H9 (cell line): ENCODE measurements around the gene MSRB1. TPM values are rescaled to one million over a fixed set of nuclear protein-coding genes. Genes with fewer than 3 reads are reported as not detected.

Experiments
- DNase-seq: peaks from one replicate; pipeline ENCODE4 v3.0.0-alpha.2; 2017
- H2AFZ ChIP-seq: one replicate; pipeline ENCODE4 v1.6.1; 2013; ENCODE audit warnings: mild to moderate bottlenecking, low read length, control low read depth, moderate library complexity
- H2AK5ac ChIP-seq: 2 replicates; pipeline ENCODE4 v1.6.1; 2013; ENCODE audit warnings: low read length, control low read depth, mixed read lengths; ENCODE audit not compliant: insufficient read length
- H2BK120ac ChIP-seq: one replicate; pipeline ENCODE4 v1.6.1; 2013; ENCODE audit warnings: low read depth, mild to moderate bottlenecking, low read length, control low read depth, inconsistent platforms; ENCODE audit not compliant: poor library complexity, severe bottlenecking
- H2BK12ac ChIP-seq: 2 replicates; pipeline ENCODE4 v1.6.1; 2013; ENCODE audit warnings: low read length, control low read depth, mixed read lengths, low read depth; ENCODE audit not compliant: insufficient read length
- H2BK15ac ChIP-seq: 2 replicates; pipeline ENCODE4 v1.6.1; 2013; ENCODE audit warnings: low read depth, low read length, control low read depth
- H2BK20ac ChIP-seq: one replicate; pipeline ENCODE4 v1.6.1; 2013; ENCODE audit warnings: low read depth, mild to moderate bottlenecking, low read length, control low read depth, inconsistent platforms; ENCODE audit not compliant: poor library complexity, severe bottlenecking
- H2BK5ac ChIP-seq: 2 replicates; pipeline ENCODE4 v1.6.1; 2013; ENCODE audit warnings: low read length, control low read depth, mixed read lengths; ENCODE audit not compliant: insufficient read length
- H3K14ac ChIP-seq: 2 replicates; pipeline ENCODE4 v1.6.1; 2013; ENCODE audit warnings: low read length, control low read depth; ENCODE audit not compliant: insufficient read depth
- H3K18ac ChIP-seq: 2 replicates; pipeline ENCODE4 v1.6.1; 2013; ENCODE audit warnings: low read depth, mild to moderate bottlenecking, mixed read lengths, low read length, control low read depth; ENCODE audit not compliant: insufficient read length
- H3K23ac ChIP-seq: 2 replicates; pipeline ENCODE4 v1.6.1; 2013; ENCODE audit warnings: low read length, control low read depth, mixed read lengths, low read depth; ENCODE audit not compliant: insufficient read length
- H3K23me2 ChIP-seq: 2 replicates; pipeline ENCODE4 v1.6.1; 2013; ENCODE audit warnings: low read depth, mild to moderate bottlenecking, mixed read lengths, low read length, control low read depth; ENCODE audit not compliant: insufficient read length, poor library complexity, severe bottlenecking
- H3K27ac ChIP-seq: 2 replicates; pipeline ENCODE4 v1.5.1; 2013; ENCODE audit warnings: low read length, control low read depth, mixed read lengths, low read depth; ENCODE audit not compliant: insufficient read length
- H3K27me3 ChIP-seq: 2 replicates; pipeline ENCODE4 v1.6.1; 2013; ENCODE audit warnings: low read length, control low read depth, inconsistent platforms; ENCODE audit not compliant: insufficient read depth
- H3K4ac ChIP-seq: 2 replicates; pipeline ENCODE4 v1.6.1; 2013; ENCODE audit warnings: low read depth, mild to moderate bottlenecking, control low read depth, inconsistent platforms, low read length, moderate library complexity
- H3K4me1 ChIP-seq: 2 replicates; pipeline ENCODE4 v1.6.1; 2013; ENCODE audit warnings: low read length, control low read depth, inconsistent platforms; ENCODE audit not compliant: insufficient read depth
- H3K4me2 ChIP-seq: 2 replicates; pipeline ENCODE4 v1.6.1; 2013; ENCODE audit warnings: low read length, control low read depth, mixed read lengths; ENCODE audit not compliant: insufficient read length, insufficient read depth
- H3K56ac ChIP-seq: 2 replicates; pipeline ENCODE4 v1.6.1; 2013; ENCODE audit warnings: low read depth, mild to moderate bottlenecking, mixed read lengths, low read length, control low read depth; ENCODE audit not compliant: insufficient read length
- H3K79me1 ChIP-seq: 2 replicates; pipeline ENCODE4 v1.6.1; 2013; ENCODE audit warnings: low read depth, mild to moderate bottlenecking, moderate library complexity, low read length, control low read depth, inconsistent platforms; ENCODE audit not compliant: insufficient read depth, poor library complexity, severe bottlenecking
- H3K79me2 ChIP-seq: 2 replicates; pipeline ENCODE4 v1.6.1; 2013; ENCODE audit warnings: low read length, control low read depth, inconsistent platforms; ENCODE audit not compliant: insufficient read depth
- H3K9ac ChIP-seq: 2 replicates; pipeline ENCODE4 v1.6.1; 2013; ENCODE audit warnings: low read length, control low read depth, mixed read lengths; ENCODE audit not compliant: insufficient read length; ENCODE audit errors: extremely low read depth
- H3K9me3 ChIP-seq: one replicate; pipeline ENCODE4 v1.6.1; 2013; ENCODE audit warnings: low read depth, low read length, inconsistent platforms; ENCODE audit not compliant: control insufficient read depth
- H3T11ph ChIP-seq: one replicate; pipeline ENCODE4 v1.6.1; 2013; ENCODE audit warnings: mild to moderate bottlenecking, low read length, control low read depth, inconsistent platforms
- H4K20me1 ChIP-seq: one replicate; pipeline ENCODE4 v1.6.1; 2013; ENCODE audit not compliant: control insufficient read depth, insufficient read length, insufficient read depth
- H4K5ac ChIP-seq: 2 replicates; pipeline ENCODE4 v1.6.1; 2013; ENCODE audit warnings: low read depth, mild to moderate bottlenecking, mixed read lengths, low read length, control low read depth; ENCODE audit not compliant: insufficient read length
- H4K8ac ChIP-seq: replicated peaks from 2 replicates; pipeline ENCODE4 v1.6.1; 2013; ENCODE audit warnings: low read length, control low read depth, mixed read lengths, low read depth; ENCODE audit not compliant: insufficient read length
- H4K91ac ChIP-seq: 2 replicates; pipeline ENCODE4 v1.6.1; 2013; ENCODE audit warnings: low read depth, mild to moderate bottlenecking, moderate library complexity, mixed read lengths, low read length, control low read depth; ENCODE audit not compliant: insufficient read length
- H3K27ac Mint-ChIP-seq, 3 experiments: 2 replicates in 2 of 3; 3 replicates in 1 of 3; pipeline ENCODE4 v1.8.0; 2020 to 2021; ENCODE audit warnings: mixed read lengths in 3 of 3, mild to moderate bottlenecking in 1 of 3, moderate library complexity in 1 of 3
- H3K27me3 Mint-ChIP-seq: 2 replicates; pipeline ENCODE4 v1.8.0; 2021; ENCODE audit warnings: low read depth, mild to moderate bottlenecking, moderate library complexity, mixed read lengths
- H3K36me3 Mint-ChIP-seq, 3 experiments: 2 replicates in 2 of 3; 3 replicates in 1 of 3; pipeline ENCODE4 v1.8.0; 2020 to 2021; ENCODE audit warnings: low read depth in 3 of 3, mixed read lengths in 3 of 3; ENCODE audit not compliant: insufficient read depth in 1 of 3
- H3K4me1 Mint-ChIP-seq, 2 experiments: 2 replicates each; pipeline ENCODE4 v1.8.0; 2020; ENCODE audit warnings: mixed read lengths in 2 of 2
- H3K4me3 Mint-ChIP-seq, 2 experiments: 2 replicates in 1 of 2; 3 replicates in 1 of 2; pipeline ENCODE4 v1.8.0; 2020 to 2021; ENCODE audit warnings: mild to moderate bottlenecking in 2 of 2, mixed read lengths in 2 of 2, moderate library complexity in 1 of 2
- H3K9me3 Mint-ChIP-seq, 2 experiments: 2 replicates in 1 of 2; 3 replicates in 1 of 2; pipeline ENCODE4 v1.8.0; 2020; ENCODE audit warnings: mild to moderate bottlenecking in 2 of 2, mixed read lengths in 2 of 2, moderate library complexity in 1 of 2
- CTCF ChIP-seq: fragments of 200-600 bp; sonication (generic); conservative IDR thresholded peaks from 3 replicates; pipeline ENCODE4 v1.8.0; 2021; ENCODE audit warnings: antibody characterized with exemption, mild to moderate bottlenecking
- WGBS: extraction: QIAGEN DNeasy Blood & Tissue Kit; methylation state at CpG from one replicate; pipeline ENCODE4 v1.1.7; 2013; ENCODE audit warnings: missing lambda C conversion rate, low lambda C conversion rate, mixed read lengths; ENCODE audit not compliant: insufficient read length; ENCODE audit errors: extremely low coverage; 5-methylcytosine and 5-hydroxymethylcytosine counted together
- total RNA-seq: library from RNA; stranded (reverse); gene quantifications from 2 replicates; pipeline ENCODE4 v1.2.1, GENCODE V29; 2021

The MSRB1 gene
- total RNA-seq, 1 experiment from 2014 or later, result 25.7 TPM

- no peak overlapping the region for H3K18ac ChIP-seq
- no peak overlapping the region for H2BK120ac ChIP-seq
- no CpG with 5 or more reads among the region's 33 CpGs for WGBS
- H2AFZ ChIP-seq, result no peak overlapping the region
- peaks cover 10 to 27% (median 25%) of the 10 kb centered on the region in 3 experiments for H3K36me3 Mint-ChIP-seq
- peaks cover 2% of the 10 kb centered on the region; the same call in 1 of the 2 replicates for H3K27me3 ChIP-seq
- H2BK12ac ChIP-seq, result no peak overlapping the region
- H3K56ac ChIP-seq, result no peak overlapping the region
- no peaks in the 10 kb centered on the region for H3K9me3 ChIP-seq
- H3K9ac ChIP-seq, result no peak overlapping the region
- no peak for TF ChIP-seq CTCF
- no peaks in the 10 kb centered on the region for H4K20me1 ChIP-seq
- peaks cover 6% of the 10 kb centered on the region; the same call in 1 of the 2 replicates for H3K79me2 ChIP-seq
- H3K4me3 Mint-ChIP-seq, result no peak overlapping the region
- H2AK5ac ChIP-seq, result no peak overlapping the region
- no peak overlapping the region for H2BK15ac ChIP-seq
- H3K4me1 ChIP-seq, result no peaks in the 10 kb centered on the region
- H4K5ac ChIP-seq, result no peak overlapping the region
- no peak for DNase-seq
- H3K79me1 ChIP-seq, result peaks cover 5% of the 10 kb centered on the region
- H3K27ac Mint-ChIP-seq, result no peak overlapping the region; a peak in 1 of 7 replicates
- H3T11ph ChIP-seq, result no peak overlapping the region
- H3K27me3 Mint-ChIP-seq, result peaks cover 13% of the 10 kb centered on the region
- no peak overlapping the region for H2BK20ac ChIP-seq
- H3K4ac ChIP-seq, result no peak overlapping the region
- H3K27ac ChIP-seq, result no peak overlapping the region
- H3K23ac ChIP-seq, result no peak overlapping the region
- H4K91ac ChIP-seq, result no peak overlapping the region
- H3K23me2 ChIP-seq, result peaks cover 17% of the 10 kb centered on the region
- H3K4me1 Mint-ChIP-seq, result peaks cover 8 to 17% of the 10 kb centered on the region in 2 experiments
- H3K9me3 Mint-ChIP-seq, result no peaks in the 10 kb centered on the region
- H2BK5ac ChIP-seq, result no peak overlapping the region
- no peak overlapping the region for H4K8ac ChIP-seq
- H3K14ac ChIP-seq, result no peak overlapping the region
- no peak overlapping the region for H3K4me2 ChIP-seq
These were observed 32.6 kb upstream of the MSRB1 start for GRCh38 chr16:1975432-1976215.
